Upper lobe of left lung (tissue), 6 donors: Measurements from ENCODE around the gene PCCA. TPM values are rescaled to one million over a fixed set of nuclear protein-coding genes. Genes with fewer than 3 reads are reported as not detected.

ENCODE experiments used
- ATAC-seq, 2 donors: fragments of 200-7000 bp; cut with Tn5 transposase; one replicate each; pipeline ENCODE4 v1.9.1; 2022; ENCODE audit warnings: mild to moderate bottlenecking in 2 of 2, moderate library complexity in 2 of 2; ENCODE audit not compliant: low FRiP score in 2 of 2
- DNase-seq, 2 donors: peaks; one replicate each; pipeline ENCODE4 v3.0.0-alpha.2; 2019 to 2020
- H3K27ac ChIP-seq, 4 donors: fragments of 200-600 bp; sonication (generic); one replicate each; pipeline ENCODE4 v1.5.1; 2016 to 2019
- H3K27me3 ChIP-seq, 4 donors: fragments of 200-600 bp; sonication (generic); one replicate each; pipeline ENCODE4 v1.5.1; 2017 to 2019
- H3K36me3 ChIP-seq, 4 donors: fragments of 200-600 bp; sonication (generic); one replicate each; pipeline ENCODE4 v1.5.1; 2016 to 2019
- H3K4me1 ChIP-seq, 4 donors: fragments of 200-600 bp; sonication (generic); one replicate each; pipeline ENCODE4 v1.5.1; 2018 to 2019
- H3K4me3 ChIP-seq, 4 donors: fragments of 200-600 bp; sonication (generic); one replicate each; pipeline ENCODE4 v1.5.1; 2017 to 2019; ENCODE audit warnings: mild to moderate bottlenecking in 2 of 4, moderate library complexity in 1 of 4
- H3K9me3 ChIP-seq, 4 donors: fragments of 200-600 bp; sonication (generic); one replicate each; pipeline ENCODE4 v1.5.1; 2018 to 2019
- EP300 ChIP-seq, 4 donors: sonication (generic); formaldehyde crosslinking; IDR thresholded peaks; one replicate each; pipeline ENCODE4 v1.5.1; 2017; ENCODE audit warnings: antibody characterized with exemption in 4 of 4, control low read depth in 2 of 4
- POLR2A ChIP-seq, 4 donors: fragments of 450-650 bp; IDR thresholded peaks; one replicate each; pipeline ENCODE4 v1.5.1; 2016 to 2017; ENCODE audit warnings: antibody characterized with exemption in 4 of 4, mild to moderate bottlenecking in 2 of 4
- POLR2AphosphoS5 ChIP-seq, 2 donors: sonication (generic); formaldehyde crosslinking; IDR thresholded peaks; one replicate each; pipeline ENCODE4 v1.5.1; 2017; ENCODE audit warnings: antibody characterized with exemption in 2 of 2
- WGBS, 2 donors: methylation state at CpG; one replicate each; pipeline ENCODE4 v1.1.5; 2017 to 2018; 5-methylcytosine and 5-hydroxymethylcytosine counted together
- total RNA-seq, 6 donors: library from RNA; depleted of rRNA in 4 of 6; stranded (reverse); fragments of >200 nt in 4 of 6; gene quantifications; one replicate each; pipeline versions ENCODE4 v1.1.0 to v1.2.1, GENCODE V29; 2016 to 2021
- TF ChIP-seq, protein P1 (sequence below), 6 experiments: fragments of 450-650 bp in 4 of 6; fragments of 200-600 bp in 2 of 6; sonication (generic) in 2 of 6; IDR thresholded peaks; one replicate each; pipeline ENCODE4 v1.5.1; 2016 to 2019; ENCODE audit warnings: antibody characterized with exemption in 6 of 6
- donor health status: DM: no; HTN: no; CAD: no; lungs with moderate emphysema.
- donor health status: DM: no; HTN: yes; CAD: no; lungs with severe emphysema.

Gene PCCA
- total RNA-seq, 6 donors from 2014 or later: 23.1 to 43.4 (median 30.0) TPM

- H3K27ac ChIP-seq: no peak overlapping the region
- H3K4me3 ChIP-seq: no peak overlapping the region
- 72 to 87% methylated on average over 2 of the region's 2 CpGs for WGBS, 2 donors
- H3K9me3 ChIP-seq: no peaks in the 10 kb centered on the region
- H3K27me3 ChIP-seq: no peaks in the 10 kb centered on the region
- H3K36me3 ChIP-seq: peaks cover 0 to 6% (median 0%) of the 10 kb centered on the region in 4 donors
- DNase-seq (no peak), ATAC-seq (no peak)
- TF ChIP-seq POLR2AphosphoS5 (IDR thresholded peaks at IDR 0.05) (no peak), EP300 (IDR thresholded peaks at IDR 0.05) (no peak), POLR2A (IDR thresholded peaks at IDR 0.05) (no peak)
- TF ChIP-seq, protein P1, sequence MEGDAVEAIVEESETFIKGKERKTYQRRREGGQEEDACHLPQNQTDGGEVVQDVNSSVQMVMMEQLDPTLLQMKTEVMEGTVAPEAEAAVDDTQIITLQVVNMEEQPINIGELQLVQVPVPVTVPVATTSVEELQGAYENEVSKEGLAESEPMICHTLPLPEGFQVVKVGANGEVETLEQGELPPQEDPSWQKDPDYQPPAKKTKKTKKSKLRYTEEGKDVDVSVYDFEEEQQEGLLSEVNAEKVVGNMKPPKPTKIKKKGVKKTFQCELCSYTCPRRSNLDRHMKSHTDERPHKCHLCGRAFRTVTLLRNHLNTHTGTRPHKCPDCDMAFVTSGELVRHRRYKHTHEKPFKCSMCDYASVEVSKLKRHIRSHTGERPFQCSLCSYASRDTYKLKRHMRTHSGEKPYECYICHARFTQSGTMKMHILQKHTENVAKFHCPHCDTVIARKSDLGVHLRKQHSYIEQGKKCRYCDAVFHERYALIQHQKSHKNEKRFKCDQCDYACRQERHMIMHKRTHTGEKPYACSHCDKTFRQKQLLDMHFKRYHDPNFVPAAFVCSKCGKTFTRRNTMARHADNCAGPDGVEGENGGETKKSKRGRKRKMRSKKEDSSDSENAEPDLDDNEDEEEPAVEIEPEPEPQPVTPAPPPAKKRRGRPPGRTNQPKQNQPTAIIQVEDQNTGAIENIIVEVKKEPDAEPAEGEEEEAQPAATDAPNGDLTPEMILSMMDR (IDR thresholded peaks at IDR 0.05): no peak
- no peaks in the 10 kb centered on the region for H3K4me1 ChIP-seq
These were observed 216.5 kb downstream of the PCCA start for GRCh38 chr13:100305398-100305797.

GRCh38 chr13:100306030-100306429 lies 217.1 kb downstream of the PCCA start:
- DNase-seq (no peak), ATAC-seq (no peak)
- no peak overlapping the region for H3K27ac ChIP-seq
- H3K36me3 ChIP-seq: peaks cover 0 to 6% (median 0%) of the 10 kb centered on the region in 4 donors
- no peaks in the 10 kb centered on the region for H3K4me1 ChIP-seq
- TF ChIP-seq POLR2AphosphoS5 (IDR thresholded peaks at IDR 0.05) (no peak), EP300 (IDR thresholded peaks at IDR 0.05) (no peak), POLR2A (IDR thresholded peaks at IDR 0.05) (no peak)
- TF ChIP-seq, protein P1 (IDR thresholded peaks at IDR 0.05): no peak
- no peaks in the 10 kb centered on the region for H3K27me3 ChIP-seq
- no peak overlapping the region for H3K4me3 ChIP-seq
- no peaks in the 10 kb centered on the region for H3K9me3 ChIP-seq
- WGBS, 2 donors: 89 to 95% methylated on average over 4 of the region's 4 CpGs

- H3K4me3 ChIP-seq: no peak overlapping the region
- no peaks in the 10 kb centered on the region for H3K9me3 ChIP-seq
- H3K27ac ChIP-seq: no peak overlapping the region
- no peak for ATAC-seq
- peaks cover 0 to 6% (median 0%) of the 10 kb centered on the region in 4 donors for H3K36me3 ChIP-seq
- 78 to 81% methylated on average over 5 of the region's 5 CpGs for WGBS, 2 donors
- TF ChIP-seq, protein P1 (IDR thresholded peaks at IDR 0.05): no peak
- no peak for TF ChIP-seq EP300 (IDR thresholded peaks at IDR 0.05)
- no peaks in the 10 kb centered on the region for H3K27me3 ChIP-seq
- H3K4me1 ChIP-seq: no peaks in the 10 kb centered on the region
- no peak for DNase-seq
These were observed 217.6 kb downstream of the PCCA start for GRCh38 chr13:100306434-100306999.

GRCh38 chr13:100314132-100314910 lies 225.4 kb downstream of the PCCA start:
- Histone ChIP-seq H3K4me3 (no peak overlapping the region), H3K27me3 (no peaks in the 10 kb centered on the region), H3K36me3 (peaks cover 0 to 6% (median 0%) of the 10 kb centered on the region in 4 donors), H3K9me3 (no peaks in the 10 kb centered on the region), H3K27ac (no peak overlapping the region), H3K4me1 (no peaks in the 10 kb centered on the region)
- DNase-seq (no peak), ATAC-seq (no peak)
- TF ChIP-seq, protein P1 (IDR thresholded peaks at IDR 0.05): no peak
- TF ChIP-seq POLR2A (IDR thresholded peaks at IDR 0.05) (no peak), POLR2AphosphoS5 (IDR thresholded peaks at IDR 0.05) (no peak), EP300 (IDR thresholded peaks at IDR 0.05) (no peak)
- 92 to 96% methylated on average over 2 of the region's 2 CpGs for WGBS, 2 donors
